MCF 10A (cell line): Measurements from ENCODE around the gene GSG1L. TPM values are rescaled to one million over a fixed set of nuclear protein-coding genes. Genes with fewer than 3 reads are reported as not detected.
A peak's percentile ranks its signal among the peaks of the same experiment; 100 is the strongest.

Source experiments
- BruUV-seq: library from RNA; stranded (reverse); fragments of 400-500 nt; replicated peaks from 2 replicates; lab custom pipeline; 2021; lab: Mats Ljungman, UMichigan
- CTCF ChIA-PET: fragments of 300-600 bp; sonication (Branson Sonifier 250); formaldehyde crosslinking; extraction: SDS; loops from one replicate; lab custom pipeline; 2021; ENCODE audit warnings: antibody characterized with exemption, inconsistent platforms; lab: Yijun Ruan, JAX
- POLR2A ChIA-PET: fragments of 300-600, 350-650 bp; sonication (Branson Sonifier 250); formaldehyde crosslinking; extraction: SDS; loops from one replicate; lab custom pipeline; 2020; ENCODE audit warnings: antibody characterized with exemption, inconsistent platforms; lab: Yijun Ruan, JAX
- DNase-seq: peaks from one replicate; pipeline ENCODE4 v3.0.0-alpha.2; 2018; ENCODE audit not compliant: unreplicated experiment
- H3K27ac Mint-ChIP-seq: one replicate; pipeline ENCODE4 v1.8.0; 2022; ENCODE audit warnings: mild to moderate bottlenecking, low read depth, mixed read lengths; ENCODE audit not compliant: unreplicated experiment
- H3K27me3 Mint-ChIP-seq: one replicate; pipeline ENCODE4 v1.8.0; 2022; ENCODE audit warnings: mixed read lengths; ENCODE audit not compliant: insufficient read depth, unreplicated experiment
- H3K36me3 Mint-ChIP-seq: one replicate; pipeline ENCODE4 v1.8.0; 2022; ENCODE audit warnings: mild to moderate bottlenecking, moderate library complexity, mixed read lengths; ENCODE audit not compliant: insufficient read depth, unreplicated experiment
- H3K4me1 Mint-ChIP-seq: one replicate; pipeline ENCODE4 v1.8.0; 2022; ENCODE audit warnings: mixed read lengths; ENCODE audit not compliant: insufficient read depth, unreplicated experiment
- H3K4me3 Mint-ChIP-seq: one replicate; pipeline ENCODE4 v1.8.0; 2022; ENCODE audit warnings: mild to moderate bottlenecking, moderate library complexity, mixed read lengths; ENCODE audit not compliant: unreplicated experiment
- H3K9me3 Mint-ChIP-seq: one replicate; pipeline ENCODE4 v1.8.0; 2022; ENCODE audit warnings: mixed read lengths; ENCODE audit not compliant: unreplicated experiment
- CTCF ChIP-seq: fragments of 200-600 bp; IDR thresholded peaks from one replicate; pipeline ENCODE4 v1.8.0; 2022; ENCODE audit warnings: antibody characterized with exemption, mild to moderate bottlenecking; ENCODE audit not compliant: unreplicated experiment
- intact Hi-C: fragments of 100-400 bp; cut with micrococcal nuclease; formaldehyde crosslinking; loops from 2 replicates; pipeline ENCODE4 v1.14.1; 2022
- total RNA-seq: library from RNA; stranded (reverse); gene quantifications from 2 replicates; pipeline ENCODE4 v1.2.3, GENCODE V29; 2022

The GSG1L gene
- total RNA-seq, 1 experiment from 2014 or later, result not detected

GRCh38 chr16:27771201-27771910 is 292.2 kb downstream of the GSG1L start:
- BruUV-seq, result no TSS peak
- Mint-ChIP-seq H3K27me3 (no peaks in the 10 kb centered on the region), H3K27ac (no peak overlapping the region), H3K9me3 (no peaks in the 10 kb centered on the region), H3K36me3 (peaks cover 24% of the 10 kb centered on the region), H3K4me3 (no peak overlapping the region), H3K4me1 (no peaks in the 10 kb centered on the region)
- TF ChIP-seq CTCF, result no peak
- ChIA-PET POLR2A (no interaction called here), CTCF (interaction anchor here (0.6 to 1.2 kb wide), 2 partner anchors 39 to 261 kb away, joined by 3 read pairs; no protein-coding TSS in a partner anchor)
- intact Hi-C loops, result no loop called here
- no peak for DNase-seq

- no peaks in the 10 kb centered on the region for H3K9me3 Mint-ChIP-seq
- H3K27ac Mint-ChIP-seq, result no peak overlapping the region
- H3K4me1 Mint-ChIP-seq, result no peaks in the 10 kb centered on the region
- ChIA-PET CTCF (interaction anchor here (0.7 to 1.2 kb wide), 2 partner anchors 260 to 1553 kb away, joined by 3 read pairs; no protein-coding TSS in a partner anchor), POLR2A (interaction anchor here (0.5 kb wide), 1 partner anchor 324 kb away, joined by 3 read pairs; no protein-coding TSS in a partner anchor)
- H3K4me3 Mint-ChIP-seq, result no peak overlapping the region
- intact Hi-C loops, result no loop called here
- H3K27me3 Mint-ChIP-seq, result no peaks in the 10 kb centered on the region
- H3K36me3 Mint-ChIP-seq, result peaks cover 24% of the 10 kb centered on the region
- no peak for TF ChIP-seq CTCF
- BruUV-seq, result no TSS peak
- DNase-seq, result no peak
Observed at GRCh38 chr16:27770271-27771196, 293.0 kb downstream of the GSG1L start.

GRCh38 chr16:27769561-27770255 is 293.8 kb downstream of the GSG1L start:
- no TSS peak for BruUV-seq
- CTCF ChIA-PET, result interaction anchor here (0.7 kb wide), 1 partner anchor 1553 kb away, joined by 3 read pairs; no protein-coding TSS in a partner anchor
- TF ChIP-seq CTCF, result no peak
- POLR2A ChIA-PET, result no interaction called here
- Mint-ChIP-seq H3K27me3 (no peaks in the 10 kb centered on the region), H3K4me3 (no peak overlapping the region), H3K27ac (no peak overlapping the region), H3K36me3 (peaks cover 24% of the 10 kb centered on the region), H3K9me3 (no peaks in the 10 kb centered on the region), H3K4me1 (no peaks in the 10 kb centered on the region)
- intact Hi-C loops, result no loop called here
- DNase-seq, result peak; percentile 40
